Right renal cortex interstitium (tissue), 3 donors: ENCODE data around the gene RUFY1. TPM values are rescaled to one million over a fixed set of nuclear protein-coding genes. Genes with fewer than 3 reads are reported as not detected.
"Not testable (repeated sequence)": the region's sequence is repeated elsewhere in the genome, so short reads cannot be mapped to it uniquely, and the experiment has no call there.

Source experiments
- DNase-seq, 3 donors: peaks; one replicate each; pipeline ENCODE4 v3.0.0-alpha.2; 2013; ENCODE audit warnings: low read depth in 3 of 3, low spot score in 2 of 3
- polyA plus RNA-seq, 3 donors: library from polyadenylated mRNA; unstranded; fragments of 120-200 nt; gene quantifications; one replicate each; pipeline ENCODE4 v1.2.1, GENCODE V29; 2013; ENCODE audit not compliant: insufficient read length in 3 of 3

Gene RUFY1
- polyA plus RNA-seq, 3 donors: 90.3 to 99.8 (median 90.4) TPM

DNA sequence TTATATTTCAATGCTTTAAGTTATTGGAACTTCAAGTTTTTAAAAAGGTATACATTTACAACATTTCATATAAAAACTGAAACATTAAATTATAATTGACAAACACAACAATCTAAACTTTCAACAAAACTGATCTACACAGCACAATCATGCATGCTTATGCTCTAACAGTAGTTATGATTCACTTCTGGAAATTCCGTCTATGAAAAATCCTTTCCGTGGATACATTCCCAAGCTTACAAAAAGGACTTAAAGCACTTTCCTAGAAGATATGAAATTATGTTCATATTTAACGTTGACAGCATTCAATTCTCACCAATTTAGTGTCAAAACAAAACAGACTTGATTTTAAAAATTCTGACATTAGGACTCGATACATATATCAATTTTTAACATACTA is 69.4 kb downstream of the RUFY1 start:
- no peak for DNase-seq

DNA sequence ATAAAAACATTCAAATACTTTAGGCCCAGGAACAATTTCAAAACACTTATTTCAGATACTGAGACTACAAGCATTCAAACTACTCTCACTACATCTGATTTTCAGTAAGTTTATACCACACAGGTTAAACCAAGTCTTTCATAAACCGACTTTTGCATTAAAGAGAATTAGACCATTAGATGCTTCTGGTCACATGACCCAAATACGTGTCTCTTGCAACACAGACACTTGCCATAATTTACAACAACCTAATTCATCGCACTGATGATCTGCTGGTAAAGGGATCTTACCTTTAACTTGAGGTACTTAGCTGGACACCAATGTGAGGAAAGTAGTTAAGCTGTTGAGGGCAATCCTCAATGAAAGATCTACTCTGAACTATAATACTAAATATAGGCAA is 69.9 kb downstream of the RUFY1 start:
- DNase-seq: no peak

DNA sequence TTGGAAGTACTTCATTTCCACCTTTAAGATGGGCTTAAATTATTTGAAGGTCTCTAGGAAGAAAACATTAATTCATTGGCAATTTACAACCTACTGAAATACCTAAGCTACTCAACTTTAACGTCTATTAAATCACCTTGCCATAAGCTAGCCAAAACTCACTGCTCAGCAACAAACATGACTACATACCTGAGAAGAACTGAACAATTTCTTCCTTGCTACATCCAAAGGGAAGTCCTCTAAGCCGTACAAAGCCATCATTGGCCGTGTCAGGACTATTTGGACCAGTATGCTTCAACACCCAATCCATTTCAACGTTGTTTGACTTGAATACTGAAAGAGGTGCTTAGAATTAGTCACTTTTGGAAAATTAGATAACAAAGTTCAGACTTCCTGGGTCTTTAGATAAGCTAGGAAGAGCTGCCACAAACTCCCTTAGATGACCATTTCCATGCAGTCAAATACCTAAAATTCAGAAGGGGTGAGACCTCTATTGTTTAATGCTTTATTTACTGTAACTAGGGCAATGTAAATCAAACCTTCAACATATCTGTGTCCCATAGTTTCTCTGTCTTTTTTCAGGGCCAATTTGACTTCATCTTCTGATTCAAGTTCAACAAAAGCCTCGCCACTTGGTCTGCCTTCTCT is 70.5 kb downstream of the RUFY1 start:
- DNase-seq: no peak

DNA sequence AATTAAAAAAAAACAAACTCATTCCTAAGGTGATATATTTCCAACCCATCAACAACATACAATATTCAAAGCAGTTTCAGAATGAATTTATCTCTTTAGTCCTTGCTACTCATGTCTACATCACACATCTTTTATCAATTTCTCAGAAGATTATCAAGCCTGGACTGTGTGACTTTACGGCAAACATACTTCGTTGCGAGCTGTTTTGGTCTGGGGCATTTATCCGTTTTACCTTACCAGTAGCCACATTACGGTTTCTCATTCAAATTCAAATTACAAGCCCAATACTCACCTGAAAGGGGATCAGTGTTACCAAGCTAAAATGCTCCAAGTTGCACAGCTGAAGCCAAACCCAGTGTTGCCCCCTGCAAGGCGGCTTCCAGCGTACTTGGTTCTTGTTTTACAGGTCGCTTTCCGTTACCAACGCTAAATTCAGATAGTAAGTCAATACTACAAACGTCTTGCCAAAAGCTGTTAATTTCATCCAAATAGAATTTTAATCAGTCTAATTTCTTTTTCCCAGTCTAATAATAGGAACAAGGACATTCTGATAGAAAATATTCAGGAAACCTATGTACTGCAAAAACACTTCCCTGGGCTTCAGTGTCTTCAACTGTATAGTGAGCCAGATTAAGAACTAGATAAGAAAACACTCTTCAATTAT is 71.3 kb downstream of the RUFY1 start:
- DNase-seq: no peak

DNA sequence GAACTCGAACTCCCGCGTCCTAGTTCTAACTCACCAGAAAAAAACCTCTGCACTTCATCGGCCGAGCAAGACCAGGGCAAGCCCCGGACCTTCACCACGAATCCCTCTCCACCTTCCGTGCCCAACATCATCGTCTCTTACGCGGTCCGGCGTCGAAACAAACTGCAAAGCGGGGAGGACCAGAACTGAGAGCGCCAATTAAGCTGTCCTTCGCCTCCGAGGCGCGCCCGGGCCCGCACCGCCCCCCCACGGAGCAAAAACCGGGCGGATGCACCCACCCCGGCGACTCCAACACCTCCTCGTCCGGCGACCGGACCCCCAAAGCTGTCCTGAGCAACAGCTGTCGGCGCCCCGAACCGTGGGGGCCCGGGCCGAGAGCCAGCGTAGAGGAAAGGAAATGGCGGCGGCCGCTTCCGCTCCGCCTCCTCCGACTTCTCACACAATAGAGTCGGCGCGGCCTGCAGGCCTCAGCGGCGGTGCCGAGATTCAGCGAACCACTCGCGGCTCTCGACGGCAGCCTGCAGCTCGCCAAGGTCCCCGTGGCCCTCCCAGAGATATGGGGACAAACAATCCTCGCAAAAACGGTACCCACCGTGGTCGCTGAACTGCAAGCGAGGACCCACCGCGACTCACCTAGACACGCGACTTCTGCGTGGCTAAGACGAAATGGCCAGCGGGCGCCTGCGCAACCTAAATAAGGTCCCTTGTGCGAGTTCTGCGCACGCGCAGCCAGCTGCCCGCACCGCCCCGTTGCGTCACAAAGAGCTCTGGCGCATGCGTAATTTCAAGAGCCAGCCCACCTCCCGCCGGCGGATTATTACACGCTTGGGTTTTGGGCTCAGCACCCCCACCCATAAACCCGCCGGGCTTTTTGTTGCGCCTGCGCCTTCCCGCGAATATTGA is 72.9 kb downstream of the RUFY1 start, which contains the start of gene HNRNPH1:
TSS of gene HNRNPH1 (minus strand) at position 669 of the 903 bp plus-strand sequence. CDS start at position 131, 538 bp downstream.
- peak; percentile 97 to 98 (median 98) for DNase-seq

DNA sequence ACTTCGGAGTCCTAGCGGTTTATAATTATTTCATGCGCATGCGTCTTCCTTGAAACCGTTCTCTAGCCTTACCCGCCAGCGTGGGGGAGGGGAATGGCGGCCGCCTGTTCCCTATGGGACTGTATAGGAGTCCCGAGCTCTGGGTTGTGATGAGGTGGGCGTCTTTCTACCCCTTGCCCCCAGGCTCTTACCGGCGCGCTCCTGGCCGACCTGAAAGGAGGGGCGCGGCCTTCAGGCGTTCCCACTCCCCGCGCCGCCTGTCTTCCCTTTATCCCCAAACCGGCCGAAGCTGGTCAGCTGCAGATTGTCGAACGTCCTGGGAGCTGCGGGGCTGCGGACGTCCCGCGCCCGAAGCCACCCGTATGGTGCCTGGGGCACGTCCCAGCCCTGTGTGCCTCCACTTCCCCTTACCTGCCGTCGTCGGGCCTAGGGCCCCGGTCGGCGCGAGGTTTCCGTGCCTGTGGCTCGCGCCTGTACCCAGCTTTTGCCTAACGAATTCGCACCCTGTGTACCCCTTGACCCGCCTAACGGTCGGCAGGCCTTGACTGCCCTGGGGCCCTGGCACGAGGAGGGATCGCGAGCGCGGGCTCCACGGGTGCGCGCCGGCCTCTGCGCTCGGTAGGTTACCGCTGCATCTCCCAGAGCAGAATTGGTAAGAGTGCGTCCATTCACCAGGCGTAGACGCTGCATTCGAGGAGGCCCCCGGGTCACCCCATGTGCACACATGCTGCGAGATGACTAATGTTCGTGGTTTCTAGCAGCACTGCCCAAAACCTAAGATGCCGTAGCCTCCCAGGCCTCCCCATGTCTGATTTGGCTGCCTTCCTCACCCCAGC is 73.8 kb downstream of the RUFY1 start:
- DNase-seq: no peak

DNA sequence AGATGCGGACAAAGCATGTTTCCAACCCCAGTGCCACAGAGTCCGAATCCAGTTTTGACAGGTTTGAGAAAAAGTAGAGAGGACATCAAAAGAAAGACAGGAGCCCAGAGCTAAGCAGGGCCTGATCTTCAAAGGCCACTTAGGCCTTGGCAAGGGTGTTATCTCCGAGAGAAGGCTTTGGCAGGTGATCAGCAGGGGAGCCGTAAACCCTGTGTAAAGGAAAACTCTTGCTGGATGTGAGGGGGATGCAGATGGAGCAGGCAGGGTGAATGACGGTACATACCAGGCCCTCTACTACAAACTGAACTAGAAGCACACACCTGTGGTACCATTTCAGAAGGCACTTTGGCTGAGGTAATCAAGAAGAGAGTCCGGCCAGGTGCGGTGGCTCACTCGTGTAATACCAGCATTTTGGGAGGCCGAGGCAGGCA is 74.5 kb downstream of the RUFY1 start:
- no peak for DNase-seq

DNA sequence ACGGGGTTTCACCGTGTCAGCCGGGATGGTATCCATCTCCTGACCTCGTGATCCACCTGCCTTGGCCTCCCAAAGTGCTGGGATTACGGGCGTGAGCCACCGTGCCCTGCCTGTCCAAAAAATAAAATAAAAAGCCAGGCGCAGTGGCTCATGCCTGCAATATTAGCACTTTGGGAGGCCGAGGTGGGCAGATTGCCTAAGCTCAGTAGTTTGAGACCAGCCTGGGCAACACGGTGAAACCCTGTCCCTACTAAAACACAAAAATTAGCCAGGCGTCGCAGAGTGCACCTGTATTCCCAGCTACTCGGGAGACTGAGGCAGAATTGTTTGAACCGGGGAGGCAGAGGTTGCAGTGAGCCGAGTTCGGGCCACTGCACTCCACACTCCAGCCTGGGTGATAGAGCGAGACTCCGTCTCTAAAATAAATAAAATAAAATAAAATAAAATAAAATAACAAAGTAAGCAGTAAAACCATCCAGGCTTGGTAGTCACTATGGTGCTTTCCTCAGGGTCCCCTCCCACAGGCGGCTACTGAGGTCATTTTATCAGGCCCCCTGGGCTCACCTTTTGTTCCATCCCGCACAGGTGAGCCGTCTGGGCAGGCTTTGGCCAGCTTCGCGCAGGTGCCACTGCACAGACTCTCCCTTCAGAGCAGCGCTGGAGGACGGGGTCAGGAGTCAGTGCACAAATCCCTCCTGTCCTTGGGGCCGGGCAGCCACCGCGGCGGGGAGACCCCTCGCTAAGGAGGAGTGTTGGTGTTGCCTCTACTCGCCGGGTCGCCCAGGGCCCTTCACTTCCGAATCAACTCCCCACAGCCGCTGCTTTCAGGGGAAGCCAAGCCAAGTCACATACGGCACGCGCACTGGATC is 83.4 kb downstream of the RUFY1 start:
- DNase-seq: not testable (repeated sequence)

DNA sequence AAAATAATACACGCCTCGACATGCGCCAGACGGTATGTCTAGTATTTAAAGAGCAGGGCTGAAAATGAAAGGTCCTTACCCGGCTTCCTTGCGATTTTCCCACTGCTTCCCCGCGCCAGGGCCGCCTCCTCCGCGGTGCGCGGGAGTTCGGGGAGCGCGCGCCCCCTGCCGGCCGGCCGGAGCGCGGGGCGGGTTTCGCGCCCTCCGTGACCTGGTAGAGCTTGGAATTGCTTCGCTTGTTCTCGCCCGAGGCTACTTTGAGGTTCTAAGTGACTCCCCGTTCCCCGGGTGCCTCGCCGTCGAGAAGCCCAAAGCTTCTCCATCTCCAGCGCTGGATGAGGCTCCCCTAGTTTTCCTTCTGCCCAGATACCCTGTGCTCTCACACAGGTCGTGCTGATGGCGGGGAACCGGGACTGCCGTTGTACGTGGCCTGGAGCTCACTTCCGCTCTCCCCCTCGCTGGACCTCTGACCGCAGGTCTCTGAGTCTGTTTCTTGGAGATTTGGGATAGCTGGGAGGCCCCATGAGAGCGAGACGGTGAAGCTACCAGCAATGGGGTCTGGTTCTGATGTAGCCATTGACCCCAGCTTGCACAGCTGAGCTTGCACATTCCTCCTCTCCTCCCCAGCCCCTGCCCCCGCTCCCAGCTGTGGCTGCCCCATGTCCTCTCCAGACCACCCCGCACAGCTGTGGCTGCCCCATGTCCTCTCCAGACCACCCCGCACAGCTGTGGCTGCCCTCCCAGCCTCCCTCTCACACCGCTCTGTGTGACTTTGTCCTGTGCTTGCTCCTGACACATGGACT is 84.2 kb downstream of the RUFY1 start:
- DNase-seq: not testable (repeated sequence)

DNA sequence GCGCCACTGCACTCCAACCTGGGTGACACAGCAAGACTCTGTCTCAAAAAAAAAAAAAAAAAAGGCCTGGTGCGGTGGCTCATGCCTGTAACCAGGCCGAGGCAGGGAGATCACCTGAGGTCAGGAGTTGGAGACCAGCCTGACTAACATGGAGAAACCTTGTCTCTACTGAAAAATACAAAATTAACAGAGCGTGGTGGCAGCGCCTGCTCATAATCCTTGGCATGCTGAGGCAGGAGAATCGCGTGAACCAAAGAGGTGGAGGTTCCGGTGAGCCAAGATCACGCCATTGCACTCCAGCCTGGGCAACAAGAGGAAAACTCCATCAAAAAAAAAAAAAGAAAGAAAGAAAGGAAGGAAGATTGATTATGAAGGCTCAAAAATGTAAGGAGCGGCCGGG is 88.9 kb downstream of the RUFY1 start:
- DNase-seq: not testable (repeated sequence)

DNA sequence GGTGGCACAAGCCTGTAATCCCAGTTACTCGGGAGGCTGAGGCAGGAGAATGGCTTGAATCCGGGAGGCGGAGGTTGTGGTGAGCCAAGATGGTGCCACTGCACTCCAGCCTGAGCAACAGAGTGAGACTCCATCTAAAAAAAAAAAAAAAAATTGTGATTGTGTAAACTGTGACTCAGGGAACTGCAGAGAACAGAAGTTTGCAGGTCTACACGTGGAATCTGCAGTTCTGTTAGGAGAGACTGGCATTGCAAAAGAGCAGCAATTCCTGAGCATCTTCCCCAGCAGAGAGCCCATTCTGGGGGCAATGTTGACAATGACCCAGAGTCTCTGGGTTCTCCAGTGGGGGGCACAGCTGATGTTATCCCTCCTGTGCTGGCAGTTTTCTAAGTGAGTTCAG is 91.4 kb downstream of the RUFY1 start:
- DNase-seq: not testable (repeated sequence)

DNA sequence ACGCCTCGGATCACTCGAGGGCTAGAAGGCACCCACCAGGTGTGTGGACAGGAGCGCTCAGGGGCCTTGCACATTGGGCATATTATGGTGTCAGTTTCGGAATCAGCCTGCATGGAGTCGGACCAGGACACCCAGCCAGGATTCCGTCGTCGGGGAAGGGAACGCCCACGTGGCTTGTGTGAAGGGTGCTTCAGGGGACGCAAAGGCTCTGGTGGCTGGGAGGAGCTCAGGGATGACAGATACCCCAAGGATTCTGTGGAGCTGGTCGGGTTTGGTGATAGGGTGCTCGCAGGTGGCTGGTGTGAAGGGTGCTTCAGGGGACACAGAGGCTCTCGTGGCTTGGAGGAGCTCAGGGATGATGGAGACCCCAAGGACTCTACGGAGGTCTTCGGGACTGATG is 92.3 kb downstream of the RUFY1 start:
- DNase-seq: not testable (repeated sequence)

DNA sequence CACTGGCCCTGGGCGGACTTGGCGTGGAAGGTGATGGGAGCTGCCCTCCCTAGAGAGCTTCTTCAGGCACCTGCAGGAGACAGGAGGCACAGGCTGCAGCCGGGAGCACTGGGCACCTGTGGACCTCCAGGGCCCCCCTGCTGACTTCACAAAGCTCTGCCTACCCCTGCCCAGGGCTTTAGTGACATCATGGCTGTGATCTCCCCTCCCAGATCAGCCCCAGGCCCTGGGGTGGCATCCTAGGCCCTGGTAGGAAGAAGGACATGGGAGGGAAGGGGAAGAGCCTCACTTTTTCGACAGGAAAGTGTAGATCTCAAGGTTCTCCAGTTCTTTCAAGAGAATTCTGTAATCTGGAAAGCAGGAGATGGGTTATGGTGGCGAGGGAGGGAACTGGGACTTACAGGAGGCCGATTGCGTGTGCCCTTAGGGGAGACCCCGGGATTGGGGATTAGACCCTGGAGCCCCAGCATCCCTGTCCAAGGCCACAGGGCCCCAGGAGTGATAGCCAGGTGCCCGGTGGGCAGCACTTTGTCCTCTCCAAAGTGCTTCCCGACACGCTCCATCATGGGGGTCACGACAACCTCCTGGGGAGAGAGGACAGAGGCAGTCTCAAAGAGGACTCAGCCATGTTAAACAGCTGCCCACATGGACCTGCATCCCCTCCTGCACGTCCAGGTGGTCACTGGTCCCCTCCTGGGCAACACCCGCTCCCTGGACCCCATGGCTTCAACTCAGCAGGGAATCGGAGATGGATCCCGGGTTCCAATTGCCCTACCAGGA is 93.0 kb downstream of the RUFY1 start:
- DNase-seq: not testable (repeated sequence)

DNA sequence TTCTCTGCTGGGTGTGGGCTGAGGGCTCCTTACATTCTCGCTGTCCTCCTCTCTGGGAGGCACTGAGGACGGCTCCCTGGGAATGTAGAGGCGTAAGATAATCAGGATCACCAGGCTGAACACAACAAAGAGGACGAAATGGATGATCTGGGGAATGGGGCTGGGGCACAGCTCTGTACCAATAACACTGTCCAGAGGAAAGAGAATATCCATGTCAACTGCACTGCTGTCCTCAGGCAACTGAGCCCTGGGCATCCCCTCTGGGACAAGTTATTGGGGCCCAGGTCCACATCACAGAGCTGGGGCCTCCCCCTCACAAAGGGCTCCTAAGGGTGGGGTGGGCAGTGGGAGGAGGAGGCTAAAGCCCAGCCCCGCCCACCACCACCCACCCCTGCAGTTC is 94.4 kb downstream of the RUFY1 start:
- DNase-seq: not testable (repeated sequence)

DNA sequence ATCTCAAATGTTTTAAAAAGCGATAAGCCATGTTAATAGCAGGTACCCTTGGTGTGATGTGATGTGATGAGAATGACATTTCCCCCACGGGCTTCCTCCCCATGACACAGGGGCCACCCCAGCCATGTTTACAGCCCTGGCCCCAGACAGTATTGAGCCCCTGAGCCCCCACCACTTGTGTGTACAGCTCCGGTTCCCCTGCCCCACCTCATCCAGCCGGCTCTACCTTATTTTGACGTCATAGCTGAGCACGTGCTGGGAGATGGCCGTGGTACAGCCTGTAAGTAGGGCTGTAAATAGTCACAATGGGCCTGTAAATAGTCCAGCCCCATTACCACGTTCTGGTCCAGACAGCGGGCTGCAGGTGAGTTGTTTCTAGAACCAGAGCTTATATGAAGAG is 98.1 kb downstream of the RUFY1 start:
- no peak for DNase-seq

DNA sequence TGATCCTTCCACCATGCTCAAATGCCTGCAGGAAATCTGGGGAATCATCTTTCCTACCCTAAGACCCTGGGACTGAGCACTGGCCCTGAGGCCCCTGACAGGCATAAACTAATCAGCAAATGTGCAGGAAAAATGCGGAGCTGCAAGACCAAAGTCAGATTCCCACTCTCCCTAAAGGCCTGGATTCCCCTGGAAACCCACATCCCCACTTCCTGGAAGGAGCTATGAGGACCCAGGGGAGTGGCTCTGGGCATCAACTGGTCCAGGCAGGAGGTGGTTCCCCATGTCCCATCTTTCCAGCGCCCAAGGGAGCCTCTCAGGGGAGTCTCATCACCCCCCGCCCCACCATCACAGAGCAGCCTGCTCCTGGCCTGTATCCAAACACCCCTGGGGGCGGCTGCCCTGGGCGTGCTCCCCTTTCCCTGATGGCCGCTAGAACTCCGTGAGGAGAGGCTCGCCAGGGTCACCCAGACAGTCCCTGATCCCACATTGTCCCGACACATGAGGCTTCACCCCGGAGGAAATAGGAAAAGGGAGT is 98.9 kb downstream of the RUFY1 start:
- DNase-seq: not testable (repeated sequence)

DNA sequence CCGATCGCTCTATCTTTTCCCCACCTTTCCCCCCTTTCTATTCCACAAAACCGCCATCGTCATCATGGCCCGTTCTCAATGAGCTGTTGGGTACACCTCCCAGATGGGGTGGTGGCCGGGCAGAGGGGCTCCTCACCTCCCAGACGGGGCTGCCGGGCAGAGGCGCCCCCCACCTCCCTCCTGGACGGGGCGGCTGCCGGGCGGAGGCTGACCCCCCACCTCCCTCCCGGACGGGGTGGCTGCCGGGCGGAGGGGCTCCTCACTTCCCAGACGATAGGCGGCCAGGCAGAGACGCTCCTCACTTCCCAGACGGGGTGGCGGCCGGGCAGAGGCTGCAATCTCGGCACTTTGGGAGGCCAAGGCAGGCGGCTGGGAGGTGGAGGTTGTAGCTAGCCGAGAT is 99.9 kb downstream of the RUFY1 start:
- not testable (repeated sequence) for DNase-seq

DNA sequence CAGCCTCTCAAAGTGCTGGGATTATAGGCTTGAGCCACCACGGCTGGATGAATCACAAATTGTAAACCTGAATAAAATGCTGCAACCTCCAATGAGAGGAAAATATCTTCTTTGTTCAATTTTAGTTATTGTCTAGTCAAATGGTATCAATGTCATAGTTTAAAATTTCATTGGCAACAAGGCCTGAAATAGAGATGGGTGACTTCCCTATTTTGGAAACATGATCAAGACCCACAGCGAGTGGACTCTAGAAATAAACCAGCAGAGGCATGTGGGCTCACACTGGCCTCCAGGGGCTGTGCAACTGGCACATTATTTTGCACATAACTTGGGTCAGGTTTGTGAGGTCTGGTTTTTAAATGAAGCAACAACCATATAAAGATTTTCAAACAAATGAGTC is 102.8 kb downstream of the RUFY1 start:
- DNase-seq: not testable (repeated sequence)
